Colon (tissue), 2 donors: ENCODE measurements around the gene AKR7A2.
"Not testable (repeated sequence)": the region's sequence is repeated elsewhere in the genome, so short reads cannot be mapped to it uniquely, and the experiment has no call there.

ENCODE experiments used
- FAIRE-seq: peaks from 2 replicates; lab custom pipeline; 2012; peaks lifted over from hg19 to GRCh38; lab: Jason Lieb, UNC
- donor health status: control.
- donor health status: control.

AKR7A2 gene

GRCh38 chr1:19306941-19307340, 5.0 kb downstream of the AKR7A2 start:
- no peak for FAIRE-seq

- FAIRE-seq, result no peak
Observed at GRCh38 chr1:19305880-19306279, 6.1 kb downstream of the AKR7A2 start.

- FAIRE-seq, result not testable (repeated sequence)
Observed at GRCh38 chr1:19304081-19304480, 7.9 kb downstream of the AKR7A2 start.

GRCh38 chr1:19300211-19300610, 11.7 kb downstream of the AKR7A2 start:
- FAIRE-seq, result no peak

- FAIRE-seq, result no peak
Observed at GRCh38 chr1:19294638-19295037, 17.3 kb downstream of the AKR7A2 start.

GRCh38 chr1:19289244-19289643, 22.7 kb downstream of the AKR7A2 start:
- no peak for FAIRE-seq

GRCh38 chr1:19288324-19289241, 23.4 kb downstream of the AKR7A2 start, which contains the start of gene AKR7A3:
Gene AKR7A3, minus strand, starts transcription at chr1:19288770. Its CDS starts 61 bp downstream, at chr1:19288709.
- not testable (repeated sequence) for FAIRE-seq

GRCh38 chr1:19287436-19288185, 24.3 kb downstream of the AKR7A2 start:
- no peak for FAIRE-seq

GRCh38 chr1:19285807-19286206, 26.1 kb downstream of the AKR7A2 start:
- FAIRE-seq, result not testable (repeated sequence)

- FAIRE-seq, result not testable (repeated sequence)
Observed at GRCh38 chr1:19285366-19285765, 26.6 kb downstream of the AKR7A2 start.

GRCh38 chr1:19284881-19285280, 27.1 kb downstream of the AKR7A2 start:
- no peak for FAIRE-seq

GRCh38 chr1:19283891-19284290, 28.1 kb downstream of the AKR7A2 start:
- FAIRE-seq, result no peak

GRCh38 chr1:19274636-19275035, 37.3 kb downstream of the AKR7A2 start:
- no peak for FAIRE-seq

GRCh38 chr1:19273844-19274531, 38.0 kb downstream of the AKR7A2 start:
- FAIRE-seq, result not testable (repeated sequence)

GRCh38 chr1:19273106-19273843, 38.7 kb downstream of the AKR7A2 start:
- no peak for FAIRE-seq

GRCh38 chr1:19272064-19272463, 39.9 kb downstream of the AKR7A2 start:
- FAIRE-seq, result no peak

- not testable (repeated sequence) for FAIRE-seq
Observed at GRCh38 chr1:19270343-19270730, 41.6 kb downstream of the AKR7A2 start.

GRCh38 chr1:19269427-19270342, 42.3 kb downstream of the AKR7A2 start:
- not testable (repeated sequence) for FAIRE-seq

GRCh38 chr1:19268445-19268844, 43.5 kb downstream of the AKR7A2 start:
- FAIRE-seq, result no peak

- no peak for FAIRE-seq
Observed at GRCh38 chr1:19262744-19263143, 49.2 kb downstream of the AKR7A2 start.

- no peak for FAIRE-seq
Observed at GRCh38 chr1:19262047-19262446, 49.9 kb downstream of the AKR7A2 start.
